GM19438 (cell line): ENCODE measurements around the gene TNKS1BP1.
A peak's percentile ranks its signal among the peaks of the same experiment; 100 is the strongest.

Experiments used
- ATAC-seq: cut with Tn5 transposase; IDR thresholded peaks from one replicate; pipeline ENCODE4 v1.9.1; 2021; ENCODE audit warnings: low read depth; ENCODE audit not compliant: unreplicated experiment

The TNKS1BP1 gene

DNA sequence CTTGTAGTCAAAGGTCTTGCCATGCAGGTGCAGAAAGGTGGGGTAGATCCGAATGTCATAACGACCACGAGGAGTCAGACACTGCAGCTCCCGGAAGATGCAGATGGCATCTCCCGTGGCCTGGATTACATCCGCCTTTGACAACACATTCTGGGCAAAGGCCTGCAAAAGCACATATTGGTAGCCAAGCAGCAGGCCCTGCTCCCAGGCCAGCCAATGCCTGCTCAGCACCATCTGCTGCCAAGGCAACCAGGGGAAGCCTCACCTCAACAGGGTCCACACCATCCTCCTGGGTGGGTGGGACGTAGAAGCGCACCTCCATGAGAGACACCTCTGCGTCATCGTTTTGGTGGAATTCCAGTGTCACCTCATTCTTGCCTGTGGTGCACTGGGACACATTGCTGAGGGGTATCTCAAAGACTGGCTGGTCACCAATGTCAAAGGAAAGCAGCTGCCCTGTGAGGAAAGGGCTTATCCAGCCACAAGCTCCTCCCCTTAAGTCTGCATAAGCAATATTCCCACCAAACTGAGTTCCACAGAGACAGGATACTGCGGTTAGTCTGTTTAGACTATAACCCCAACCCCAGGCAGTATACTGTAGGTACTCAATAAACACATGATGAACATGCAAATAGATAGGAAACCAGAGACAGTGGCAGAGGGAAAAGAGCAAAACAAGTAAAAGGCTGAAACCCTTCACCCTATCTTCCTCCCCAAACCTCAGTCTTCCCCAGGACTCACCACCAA is 8.1 kb upstream of the TNKS1BP1 start:
- no peak for ATAC-seq

DNA sequence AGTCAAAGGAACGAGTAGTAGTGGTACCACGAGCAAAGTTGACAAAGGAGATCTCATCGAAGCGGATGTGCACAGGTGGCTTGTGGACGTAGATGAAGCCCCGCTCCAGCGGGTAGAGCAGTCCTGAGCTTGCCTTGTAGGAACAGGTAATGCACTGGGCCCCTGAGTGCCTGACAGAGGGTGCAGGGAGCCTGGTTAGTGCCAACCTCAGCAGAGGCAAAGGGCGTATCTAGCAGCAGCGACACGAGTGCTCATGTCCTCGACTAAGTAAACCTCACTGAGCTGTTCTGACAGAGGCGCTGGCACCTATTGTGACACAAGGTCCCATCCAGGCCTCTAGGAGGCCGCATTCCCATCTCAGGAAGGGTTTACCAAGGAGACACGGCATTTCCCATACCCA is 7.0 kb upstream of the TNKS1BP1 start:
- no peak for ATAC-seq

DNA sequence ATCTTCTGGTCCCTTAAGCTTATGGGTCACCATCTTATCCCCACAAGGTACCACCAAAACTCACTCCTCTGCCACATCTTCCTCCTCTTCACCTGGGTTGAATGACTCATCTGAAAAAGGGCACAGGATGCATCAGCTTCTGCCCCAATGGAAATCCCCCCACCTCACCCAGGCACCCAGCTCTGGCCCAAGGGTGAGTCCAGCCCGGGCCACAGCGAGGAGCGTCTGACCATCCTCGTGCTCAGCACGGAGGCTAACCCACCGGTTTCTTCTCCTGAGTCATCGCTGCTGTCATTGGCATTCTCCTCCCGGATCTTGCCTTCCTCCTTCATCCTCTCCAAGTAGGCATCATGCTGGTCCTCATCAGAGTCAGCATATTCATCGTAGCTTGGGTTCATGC is 5.3 kb upstream of the TNKS1BP1 start:
- no peak for ATAC-seq

DNA sequence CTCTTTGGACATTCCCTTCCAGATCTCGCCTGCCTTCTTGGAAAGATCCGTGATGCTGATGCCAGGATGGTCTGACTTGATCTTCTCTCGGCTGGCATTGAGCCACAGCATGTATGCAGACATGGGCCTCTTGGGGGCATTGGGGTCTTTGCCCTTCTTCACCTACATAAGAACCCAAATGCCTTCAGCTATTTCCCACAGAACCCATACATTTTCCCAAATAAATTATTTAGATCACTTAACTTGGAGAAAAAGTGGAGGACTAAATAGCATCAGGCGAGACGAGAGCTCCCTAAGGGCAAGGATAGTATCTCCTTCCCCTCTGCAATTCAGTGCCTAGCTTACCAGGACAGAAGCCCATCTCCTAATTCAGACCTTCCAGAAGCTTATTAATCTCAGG is 3.0 kb upstream of the TNKS1BP1 start:
- ATAC-seq: no peak

DNA sequence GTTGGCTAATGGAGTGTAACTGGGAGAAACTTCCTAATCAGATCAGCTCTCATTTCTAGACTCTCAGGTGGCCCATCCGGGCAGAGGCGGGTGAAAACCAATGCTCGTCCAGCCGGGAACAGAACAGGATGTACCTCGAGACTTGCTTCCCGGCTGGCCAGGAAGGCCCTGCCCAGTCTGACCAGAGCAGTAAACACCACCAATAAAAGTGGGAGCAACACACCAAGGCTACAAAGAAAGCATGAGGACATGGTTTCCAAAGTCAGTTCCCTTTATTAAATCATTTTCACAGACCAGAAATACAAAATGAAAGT is 940 bp upstream of the TNKS1BP1 start:
- ATAC-seq: peak; percentile 0

DNA sequence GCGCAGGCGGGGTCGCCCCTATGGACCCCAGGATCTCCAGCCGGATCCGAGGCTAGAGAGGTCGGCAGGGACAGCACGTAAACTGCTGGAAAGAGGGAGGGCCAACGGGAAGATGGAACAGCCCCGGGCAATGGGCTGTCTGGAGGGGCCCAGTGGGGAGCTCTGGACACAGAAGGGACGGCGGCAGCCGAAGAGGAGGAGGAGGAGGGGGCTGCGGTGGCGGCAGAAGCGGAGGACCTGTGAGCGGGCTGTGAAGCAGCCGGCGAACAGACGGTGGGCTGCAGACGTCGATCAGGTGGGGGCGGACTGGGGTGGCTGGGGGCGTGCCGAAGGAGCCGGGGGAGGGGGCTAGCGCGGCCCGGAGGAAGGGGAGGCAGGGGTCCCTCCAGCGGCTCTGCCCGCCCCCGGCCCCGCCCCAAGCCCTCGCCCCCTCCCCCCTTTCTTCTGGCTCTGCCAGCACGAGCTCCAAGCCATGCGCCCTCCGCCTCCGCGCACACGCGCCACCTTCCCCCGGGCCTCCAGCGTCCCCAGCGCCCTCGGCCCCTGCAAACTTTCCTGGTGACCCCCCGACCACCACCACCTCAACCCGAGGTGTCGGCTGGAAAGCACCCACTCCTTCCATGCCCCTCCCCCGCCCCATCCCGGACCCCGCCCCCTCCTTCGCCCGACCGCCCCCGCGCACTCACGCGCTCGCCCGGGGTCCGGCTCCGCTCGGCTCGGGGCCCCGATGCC is 432 bp downstream of the TNKS1BP1 start:
- ATAC-seq: no peak

DNA sequence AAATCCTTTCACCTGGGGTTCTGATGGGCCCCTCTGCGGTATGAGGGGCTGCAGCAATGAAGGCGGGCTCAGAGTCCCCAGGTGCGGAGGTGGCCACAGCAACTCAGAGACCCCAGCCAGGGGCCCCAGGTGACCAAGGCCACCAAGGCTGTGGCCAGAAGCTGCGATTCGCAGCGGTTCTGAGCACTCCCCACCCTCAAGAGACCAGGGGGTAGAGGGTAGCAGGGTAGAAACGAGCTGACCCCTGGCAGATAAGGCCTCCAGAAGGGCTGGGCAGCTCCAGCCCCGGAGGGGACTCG is 948 bp downstream of the TNKS1BP1 start:
- no peak for ATAC-seq

DNA sequence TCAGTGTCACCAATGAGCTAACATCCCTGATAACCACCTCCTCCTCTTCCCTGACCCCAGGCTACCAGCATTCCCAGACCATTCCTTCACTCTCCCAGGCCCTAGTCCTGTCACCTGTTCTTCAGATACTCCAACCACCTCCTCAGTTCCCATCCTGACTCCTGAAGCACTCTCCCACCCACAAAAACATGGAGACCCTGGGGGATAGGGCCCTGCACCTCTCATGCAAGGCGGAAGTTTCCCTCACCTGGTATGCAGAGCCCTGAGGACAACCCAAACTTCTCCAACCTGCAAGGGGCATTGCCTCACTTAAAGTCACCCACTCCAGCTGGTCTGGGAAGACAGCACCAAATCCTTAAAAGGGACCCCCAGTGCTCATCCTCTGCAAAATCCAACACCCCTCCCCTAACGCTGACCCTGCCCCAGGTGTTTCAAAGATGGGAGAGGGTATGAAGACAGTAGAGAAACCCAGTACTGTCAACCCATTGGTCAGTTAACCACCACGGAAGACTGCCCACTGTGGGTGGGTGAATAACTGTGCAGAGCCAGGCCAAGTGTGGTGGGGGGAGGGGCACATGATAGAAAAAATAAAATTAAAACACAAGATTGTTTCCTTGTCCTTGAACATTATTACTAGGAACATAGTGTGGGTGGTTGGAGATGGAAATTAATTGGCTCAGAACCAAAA is 1.4 kb downstream of the TNKS1BP1 start:
- ATAC-seq: no peak

DNA sequence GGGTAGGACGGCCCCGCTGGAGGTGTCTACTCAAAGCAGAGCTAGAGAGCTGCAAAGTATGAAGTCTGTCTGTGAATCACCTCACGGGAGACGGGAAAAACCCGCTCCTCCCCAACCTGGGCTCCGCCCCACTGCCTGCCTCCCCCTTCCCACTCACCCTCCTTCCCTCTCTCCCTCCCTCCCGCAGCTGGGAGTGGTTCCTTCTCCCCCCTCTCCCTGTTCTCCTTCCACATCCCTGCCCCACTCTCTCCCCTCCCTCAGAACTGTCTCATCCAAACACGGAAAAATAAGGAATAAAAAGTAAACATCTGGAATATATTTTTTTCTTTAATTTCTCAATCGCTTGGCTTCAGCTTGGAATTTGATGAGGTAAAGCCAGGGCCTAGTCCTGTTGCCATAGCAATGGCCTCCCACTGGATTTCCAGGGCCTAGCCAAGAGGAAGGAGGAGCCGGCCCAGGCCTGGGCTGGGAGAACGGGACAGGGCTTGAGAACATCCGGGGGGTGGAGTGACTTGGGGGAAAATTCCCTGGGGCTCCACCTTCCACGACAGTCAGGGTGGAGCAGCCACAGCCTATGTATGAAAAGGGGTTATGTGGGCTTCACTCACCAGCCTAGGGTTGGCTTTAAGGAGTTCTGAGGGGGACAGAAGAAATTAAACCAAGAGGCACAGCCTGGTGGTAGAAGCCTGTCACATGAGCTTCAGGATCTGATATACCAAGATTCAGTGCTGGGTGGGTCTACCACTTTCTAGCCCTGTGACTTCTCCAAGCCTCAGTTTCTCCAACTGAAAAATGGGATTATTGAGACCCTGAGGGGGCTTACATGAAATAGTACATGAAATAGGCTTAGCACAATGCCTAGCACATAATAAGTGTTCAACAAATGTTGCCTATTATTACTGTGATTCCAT is 2.2 kb downstream of the TNKS1BP1 start:
- ATAC-seq: no peak

DNA sequence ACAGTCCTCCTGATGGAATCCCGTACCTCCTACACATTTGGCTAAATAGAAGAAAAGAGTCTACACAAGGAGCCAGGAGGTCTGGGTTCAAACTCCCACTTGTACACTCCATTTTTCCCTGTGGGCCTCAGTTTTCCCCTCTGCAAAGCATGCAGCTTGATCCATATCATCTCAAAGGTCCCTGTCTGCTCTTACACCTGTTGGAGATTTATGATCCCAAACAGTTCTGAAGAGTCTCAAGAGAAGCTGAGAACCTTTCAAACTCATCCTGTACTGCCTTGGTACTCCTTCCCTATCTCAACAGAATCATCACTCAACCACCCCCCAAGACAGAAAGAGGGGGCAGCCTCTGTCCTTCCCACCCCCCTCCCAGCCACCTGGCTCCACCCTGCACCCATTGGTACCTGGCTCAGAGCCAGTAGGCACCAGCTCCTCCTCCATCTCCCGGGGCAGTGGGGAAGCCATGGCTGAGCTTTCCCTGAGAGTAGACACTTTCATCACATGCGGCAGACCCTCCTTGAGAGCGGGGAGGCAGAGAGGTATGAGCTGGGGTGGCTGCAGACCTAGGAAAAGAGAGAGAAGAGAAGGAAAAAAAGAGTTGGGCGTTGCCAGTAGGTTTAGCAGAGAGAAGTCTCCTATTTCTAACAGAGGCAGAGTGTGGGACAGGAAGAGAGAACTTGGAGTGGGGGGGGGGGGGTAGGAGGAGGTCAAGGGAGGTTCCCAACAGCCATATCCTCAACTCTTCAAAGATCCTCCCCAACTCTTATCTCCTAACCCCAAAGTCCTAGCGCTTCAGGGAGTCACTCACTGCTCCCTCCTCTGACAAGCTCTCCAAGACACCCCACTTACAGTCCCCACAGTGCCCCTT is 3.1 kb downstream of the TNKS1BP1 start:
- no peak for ATAC-seq

DNA sequence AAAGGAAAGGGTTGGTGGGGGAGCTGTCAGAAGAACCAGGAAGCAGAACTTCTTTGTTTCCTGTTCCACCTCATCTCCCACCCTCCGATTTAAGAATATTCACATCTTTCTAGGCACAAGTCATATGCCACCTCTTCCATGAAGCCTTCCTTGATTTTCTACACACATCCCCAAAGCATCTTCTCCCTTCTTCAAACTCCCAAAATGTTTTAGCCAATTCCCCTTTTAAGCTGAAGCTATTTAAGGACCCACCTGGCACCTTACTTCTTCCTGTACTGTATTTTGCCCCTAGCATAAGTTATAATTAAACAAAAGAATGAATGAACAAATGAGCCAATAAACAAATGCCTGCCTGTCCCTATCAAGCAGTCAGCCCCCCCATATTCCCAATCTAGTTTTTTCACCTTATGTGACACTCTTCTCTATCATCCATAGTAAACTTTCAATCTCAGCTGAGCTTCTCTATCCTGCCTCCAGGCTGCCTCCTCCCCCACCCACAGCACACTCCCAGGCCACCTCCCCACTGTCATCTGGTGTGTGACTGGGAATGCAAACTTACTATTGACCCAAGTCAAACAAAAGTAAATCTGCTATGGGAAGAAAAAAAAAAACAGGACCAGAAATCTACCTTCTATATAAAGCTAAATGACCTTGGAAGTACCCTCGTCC is 3.9 kb downstream of the TNKS1BP1 start:
- ATAC-seq: no peak

DNA sequence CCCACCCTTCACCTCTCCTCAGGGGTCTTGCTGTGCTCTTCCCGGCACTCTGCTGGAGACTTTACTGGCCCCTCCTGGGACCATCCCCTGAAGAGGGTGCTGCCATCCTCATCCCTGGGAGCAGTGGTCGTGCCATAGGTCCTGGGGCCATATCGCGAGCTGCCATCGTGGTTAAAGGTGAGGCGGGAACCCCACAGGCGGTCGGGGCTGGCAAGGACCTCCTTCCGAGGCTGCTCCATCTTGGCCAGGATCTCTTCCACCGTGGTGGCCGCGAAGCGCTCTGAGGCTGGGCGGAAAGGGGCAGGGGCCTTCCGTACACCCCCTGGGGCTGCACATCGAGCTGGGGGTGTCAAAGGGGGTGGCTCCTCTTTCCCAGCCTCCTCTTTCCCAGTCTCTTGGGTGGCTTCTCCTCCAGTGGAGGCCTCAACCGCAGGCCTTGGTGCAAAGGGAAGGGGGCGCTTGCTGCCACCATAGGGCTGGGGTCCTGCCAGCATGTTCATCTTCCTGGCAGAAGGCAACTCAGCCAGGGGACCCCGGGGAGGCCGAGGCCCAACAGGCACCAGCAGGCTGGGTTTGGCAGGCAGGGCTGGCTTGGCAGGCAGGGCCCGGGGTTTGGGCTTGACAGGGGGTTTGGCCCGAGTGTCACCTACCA is 4.6 kb downstream of the TNKS1BP1 start:
- ATAC-seq: no peak

DNA sequence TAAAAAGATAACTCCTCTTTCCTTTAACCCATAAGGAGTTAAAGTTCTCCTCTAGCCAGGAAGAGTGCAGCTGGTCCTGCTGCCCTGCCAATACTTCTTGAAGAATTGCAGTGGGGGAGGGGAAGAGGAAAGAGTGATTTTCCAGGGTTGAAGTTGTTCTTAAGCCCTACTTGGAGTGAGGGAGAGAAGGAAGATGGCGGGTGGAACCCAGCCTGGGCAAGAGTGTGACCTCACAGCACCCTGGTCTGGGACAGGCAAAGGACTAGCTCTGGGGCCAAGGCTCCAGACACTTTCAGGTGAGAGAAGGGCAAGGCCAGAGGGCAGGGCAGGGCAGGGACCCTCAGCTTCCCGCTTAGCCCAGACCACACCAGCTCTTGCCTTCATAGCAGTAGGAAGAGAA is 6.6 kb downstream of the TNKS1BP1 start:
- ATAC-seq: no peak

DNA sequence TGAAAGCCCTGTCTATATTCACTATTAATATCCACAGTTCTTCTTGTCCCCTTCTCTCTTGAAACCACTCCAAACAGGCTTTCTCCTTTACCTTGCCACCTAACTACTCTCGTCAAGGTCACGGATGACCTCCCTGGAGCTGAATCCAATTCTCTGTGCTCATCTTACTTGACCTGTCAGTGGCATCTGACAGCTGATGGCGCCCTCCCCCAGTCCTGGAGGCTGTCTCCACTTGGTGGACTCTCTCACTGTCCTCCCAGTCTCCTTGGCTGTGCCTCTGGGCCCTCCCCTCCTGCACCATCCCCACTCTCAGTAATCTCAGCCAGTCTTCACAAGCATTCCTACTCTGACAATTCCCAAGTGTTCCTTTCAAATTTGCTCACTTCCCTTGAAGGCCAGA is 8.7 kb downstream of the TNKS1BP1 start:
- ATAC-seq: no peak

DNA sequence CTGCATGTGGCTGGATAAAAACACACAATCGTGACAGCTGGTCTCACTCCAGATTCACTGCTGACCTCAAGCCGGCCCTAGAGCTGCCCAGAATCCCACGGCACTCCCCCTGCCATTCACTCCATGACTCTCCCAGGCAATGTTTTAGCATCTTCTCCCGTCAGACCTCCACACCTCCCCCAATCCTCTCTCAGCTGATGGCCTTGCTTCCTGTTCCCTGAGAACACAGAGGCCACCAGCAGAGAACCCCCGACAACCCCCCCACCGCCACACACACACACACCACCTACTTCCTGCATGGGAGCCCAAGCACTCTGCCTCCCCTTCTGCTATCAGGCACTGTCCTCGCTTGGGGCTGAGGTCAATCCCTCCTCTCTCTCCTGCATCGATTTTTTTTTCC is 9.3 kb downstream of the TNKS1BP1 start:
- ATAC-seq: no peak

DNA sequence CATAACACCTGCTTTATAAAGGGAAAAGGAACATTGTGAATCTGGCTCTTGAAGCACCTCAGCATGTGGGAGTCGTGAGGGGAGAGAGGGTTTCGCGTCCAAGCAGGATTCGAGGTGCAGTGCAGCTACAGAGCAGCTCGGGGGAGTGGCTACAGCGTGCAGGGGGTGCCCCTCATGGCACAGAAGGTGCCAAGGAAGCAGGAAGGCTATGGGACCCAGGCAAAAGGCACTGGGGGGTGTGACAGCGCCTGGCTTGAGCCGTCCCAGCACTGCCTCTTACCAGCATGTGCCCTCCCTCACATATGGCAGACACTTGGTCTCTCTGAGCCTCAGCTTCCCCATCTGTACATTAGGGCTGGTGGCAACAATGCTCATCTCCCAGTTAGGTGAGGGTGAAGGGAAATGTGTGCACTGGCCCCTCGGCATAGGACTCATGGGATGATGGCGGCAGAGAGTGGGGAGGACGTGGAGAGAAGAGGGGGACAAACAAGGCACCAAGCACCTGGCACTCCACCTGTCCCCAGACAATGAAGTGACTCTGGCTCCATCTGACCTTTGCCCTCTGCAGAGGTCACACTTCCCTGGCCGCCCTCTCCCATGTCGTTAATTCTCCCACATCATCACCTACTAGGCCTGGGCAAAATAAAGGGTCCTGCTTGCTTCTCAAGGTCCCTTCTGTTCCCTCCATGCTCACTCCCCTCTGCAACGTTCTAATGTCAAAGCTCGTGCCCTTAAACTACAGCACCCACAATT is 10.4 kb downstream of the TNKS1BP1 start:
- ATAC-seq: no peak

DNA sequence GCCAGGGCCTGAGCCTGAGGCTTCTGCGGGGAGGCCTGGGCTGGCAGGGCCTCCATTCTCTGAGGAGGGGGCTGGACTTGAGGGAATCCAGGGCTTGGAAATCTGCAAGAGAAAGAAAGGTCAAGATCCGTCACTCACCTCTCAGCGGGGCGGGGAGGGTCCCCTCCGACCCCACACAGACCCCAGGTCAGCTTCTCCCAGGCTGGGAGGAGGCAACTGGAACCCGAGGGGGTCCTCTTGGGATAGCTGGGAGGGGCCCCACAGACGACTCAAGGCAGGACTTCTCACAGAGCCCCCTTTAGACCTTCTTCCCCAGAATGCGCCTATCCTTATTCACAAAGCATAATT is 11.0 kb downstream of the TNKS1BP1 start:
- no peak for ATAC-seq

DNA sequence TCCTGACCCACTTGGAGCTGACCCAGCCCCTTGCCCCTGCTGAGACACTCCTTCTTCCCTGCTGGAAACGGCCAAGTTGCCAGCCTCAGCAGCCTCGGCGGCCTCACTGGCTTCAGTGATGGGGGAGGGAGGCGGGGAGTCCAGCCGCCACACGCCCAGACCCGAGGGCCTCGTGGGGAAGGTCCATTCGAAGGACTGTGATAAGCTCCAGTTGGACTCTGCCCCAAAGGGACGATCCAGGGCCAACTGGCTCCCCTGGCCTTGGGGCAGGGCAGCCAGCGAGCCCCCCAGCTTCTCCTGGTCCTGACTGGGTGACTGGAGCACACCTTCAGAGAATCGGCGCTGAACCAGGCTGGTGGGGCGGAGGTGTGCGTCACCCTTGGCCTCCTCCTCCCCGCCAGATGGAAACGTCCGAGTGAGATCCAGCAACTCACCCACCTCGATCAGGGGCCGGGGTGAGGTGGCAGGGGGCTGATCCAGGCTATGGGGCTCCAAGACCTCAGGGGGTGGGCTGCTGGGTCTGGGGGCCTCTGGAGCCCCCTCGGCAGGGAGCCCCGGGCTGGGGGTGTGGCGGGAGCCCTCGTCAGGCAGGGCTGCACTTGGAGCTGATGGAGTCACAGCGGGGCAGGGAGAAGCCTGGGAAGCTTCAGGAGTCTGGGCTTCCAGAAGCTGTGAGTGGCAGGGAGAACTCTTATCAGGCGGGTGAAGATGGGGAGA is 11.5 kb downstream of the TNKS1BP1 start:
- ATAC-seq: no peak
